ENCODE results near the gene DGUOK.

The DGUOK gene

DNA sequence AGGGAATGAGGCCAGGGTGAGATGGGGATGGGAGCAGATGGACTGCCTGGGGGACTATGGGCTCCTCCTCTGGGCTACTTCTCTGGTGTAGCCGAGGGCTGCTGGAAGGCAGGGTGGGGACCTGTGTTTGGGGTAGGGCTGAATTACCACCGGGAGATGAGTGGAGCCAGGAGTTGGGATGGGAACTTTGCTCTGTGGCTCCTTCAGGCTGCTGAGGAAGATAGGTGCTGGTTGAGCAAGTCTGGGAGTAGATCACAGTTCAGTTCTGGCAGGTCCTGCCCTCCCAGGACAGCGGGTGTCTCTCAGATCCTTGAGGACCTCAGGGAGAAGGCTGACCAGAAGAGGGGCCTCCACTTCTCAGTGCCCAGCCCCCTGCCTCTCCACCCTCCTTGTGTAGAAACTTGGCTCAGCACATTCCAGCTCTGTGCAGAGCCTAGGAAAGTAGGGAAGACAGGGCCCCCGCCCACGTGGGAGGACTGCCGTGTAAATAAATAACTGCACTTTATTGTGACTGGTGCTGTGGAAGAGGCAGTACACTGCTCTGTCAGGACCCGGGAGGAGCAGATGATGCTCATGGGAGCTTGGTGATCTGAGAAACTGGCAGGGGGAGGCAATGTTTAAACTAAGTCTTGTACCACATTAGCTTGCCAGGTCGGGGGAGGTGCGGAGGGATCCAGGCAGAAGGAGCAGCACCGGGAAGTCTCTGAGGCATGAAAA is 73.4 kb downstream of the DGUOK start:
- TF ChIP-seq, protein P1, sequence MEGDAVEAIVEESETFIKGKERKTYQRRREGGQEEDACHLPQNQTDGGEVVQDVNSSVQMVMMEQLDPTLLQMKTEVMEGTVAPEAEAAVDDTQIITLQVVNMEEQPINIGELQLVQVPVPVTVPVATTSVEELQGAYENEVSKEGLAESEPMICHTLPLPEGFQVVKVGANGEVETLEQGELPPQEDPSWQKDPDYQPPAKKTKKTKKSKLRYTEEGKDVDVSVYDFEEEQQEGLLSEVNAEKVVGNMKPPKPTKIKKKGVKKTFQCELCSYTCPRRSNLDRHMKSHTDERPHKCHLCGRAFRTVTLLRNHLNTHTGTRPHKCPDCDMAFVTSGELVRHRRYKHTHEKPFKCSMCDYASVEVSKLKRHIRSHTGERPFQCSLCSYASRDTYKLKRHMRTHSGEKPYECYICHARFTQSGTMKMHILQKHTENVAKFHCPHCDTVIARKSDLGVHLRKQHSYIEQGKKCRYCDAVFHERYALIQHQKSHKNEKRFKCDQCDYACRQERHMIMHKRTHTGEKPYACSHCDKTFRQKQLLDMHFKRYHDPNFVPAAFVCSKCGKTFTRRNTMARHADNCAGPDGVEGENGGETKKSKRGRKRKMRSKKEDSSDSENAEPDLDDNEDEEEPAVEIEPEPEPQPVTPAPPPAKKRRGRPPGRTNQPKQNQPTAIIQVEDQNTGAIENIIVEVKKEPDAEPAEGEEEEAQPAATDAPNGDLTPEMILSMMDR (IDR thresholded peaks at IDR 0.05) = no peak
- Histone ChIP-seq H3K9me3 (no peaks in the 10 kb centered on the region), H3K27ac (no peak overlapping the region), H3K36me3 (peaks cover 17% of the 10 kb centered on the region), H3K27me3 (peaks cover 21% of the 10 kb centered on the region), H3K4me1 (ENCODE audit: control insufficient read depth in 1 of 2, insufficient read depth in 1 of 2, low read depth in 1 of 2, low read length in 1 of 2) (peaks cover 22 to 37% of the 10 kb centered on the region in 2 experiments), H3K4me3 (ENCODE audit: low read depth in 1 of 2, low read length in 1 of 2) (no peak overlapping the region)

DNA sequence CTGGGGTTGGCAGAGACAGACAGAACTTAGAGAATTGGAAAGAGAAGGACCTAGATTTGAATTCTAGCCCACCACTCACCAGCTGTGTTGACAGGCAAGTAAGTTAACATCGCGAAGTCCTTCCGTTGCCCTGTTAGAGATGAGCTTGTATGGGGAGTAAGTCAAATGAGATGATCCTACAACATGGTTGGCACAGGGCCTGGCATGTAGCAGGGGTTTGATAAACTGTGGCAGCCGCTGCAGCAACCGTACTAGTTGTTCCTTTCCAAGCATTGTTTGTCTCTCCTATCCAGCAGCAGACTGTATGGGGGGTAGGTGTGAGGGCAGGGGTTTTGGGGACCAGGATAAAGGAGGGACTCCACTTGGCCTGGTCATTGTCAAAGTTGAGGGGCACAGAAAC is 74.0 kb downstream of the DGUOK start:
- Histone ChIP-seq H3K36me3 (peaks cover 22% of the 10 kb centered on the region), H3K27ac (no peak overlapping the region), H3K9me3 (no peaks in the 10 kb centered on the region), H3K27me3 (peaks cover 21% of the 10 kb centered on the region), H3K4me3 (ENCODE audit: low read depth in 1 of 2, low read length in 1 of 2) (no peak overlapping the region), H3K4me1 (ENCODE audit: control insufficient read depth in 1 of 2, insufficient read depth in 1 of 2, low read depth in 1 of 2, low read length in 1 of 2) (peaks cover 22 to 37% of the 10 kb centered on the region in 2 experiments)
- TF ChIP-seq, protein P1 (IDR thresholded peaks at IDR 0.05) = no peak

DNA sequence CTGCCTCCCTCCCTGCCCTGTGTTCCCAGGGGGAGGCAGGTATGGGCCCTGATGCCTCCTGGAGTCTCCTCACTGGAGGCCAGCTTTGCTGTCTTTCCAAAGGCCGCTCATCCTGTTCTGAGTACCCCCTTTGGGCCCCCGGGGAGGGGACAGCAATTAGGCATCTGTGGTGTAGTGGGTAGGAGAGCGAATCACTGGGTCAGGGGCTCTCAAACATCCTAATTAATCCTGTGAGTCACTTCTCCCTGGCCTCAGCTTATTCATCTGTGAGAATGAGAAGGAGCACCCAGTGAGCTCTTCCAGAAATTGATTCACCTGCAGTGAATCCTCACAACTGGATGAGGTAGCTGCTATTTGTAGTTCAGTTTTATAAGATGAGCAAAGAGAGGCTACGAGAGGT is 74.4 kb downstream of the DGUOK start:
- Histone ChIP-seq H3K4me3 (ENCODE audit: low read depth in 1 of 2, low read length in 1 of 2) (no peak overlapping the region), H3K36me3 (peaks cover 26% of the 10 kb centered on the region), H3K27me3 (peaks cover 21% of the 10 kb centered on the region), H3K27ac (peak overlapping the region; percentile 53), H3K4me1 (ENCODE audit: control insufficient read depth in 1 of 2, insufficient read depth in 1 of 2, low read depth in 1 of 2, low read length in 1 of 2) (peaks cover 17 to 35% of the 10 kb centered on the region in 2 experiments), H3K9me3 (no peaks in the 10 kb centered on the region)
- TF ChIP-seq, protein P1 (IDR thresholded peaks at IDR 0.05) = no peak

DNA sequence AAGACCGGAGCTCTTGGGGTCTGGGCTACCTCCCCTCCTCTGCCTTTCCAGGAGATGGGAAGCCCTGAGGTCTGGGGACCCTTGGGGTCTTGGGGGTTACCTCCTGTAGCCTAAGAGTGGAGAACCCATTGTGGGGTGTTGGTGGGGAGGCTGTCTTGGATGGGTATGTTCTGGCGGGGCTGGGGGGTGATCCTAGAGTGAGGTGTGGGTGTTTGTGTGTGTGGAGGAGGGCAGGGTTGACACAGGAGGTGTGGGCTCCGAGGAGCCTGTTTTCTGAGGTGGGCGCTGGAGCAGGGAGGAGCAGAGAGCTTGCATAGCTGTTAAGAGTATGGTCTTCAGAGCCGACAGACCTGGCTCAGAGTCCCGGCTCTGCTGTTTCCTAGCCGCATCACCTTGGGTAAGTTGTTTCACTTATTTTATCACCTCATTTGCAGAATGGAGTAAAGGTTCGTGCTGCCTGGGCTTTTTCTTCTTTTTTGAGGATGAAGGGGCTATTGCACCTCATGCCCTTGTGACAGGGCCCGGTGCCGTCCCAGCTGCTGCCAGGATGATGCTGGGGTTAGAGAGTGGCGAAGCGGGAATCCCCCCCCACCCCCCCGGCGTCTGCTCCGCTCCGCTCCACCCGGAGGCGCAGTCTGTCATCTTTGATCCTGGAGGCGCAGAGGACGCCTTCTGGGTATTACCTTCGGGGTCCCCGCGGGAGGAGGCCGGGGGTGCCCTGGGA is 75.3 kb downstream of the DGUOK start:
- Histone ChIP-seq H3K4me1 (ENCODE audit: control insufficient read depth in 1 of 2, insufficient read depth in 1 of 2, low read depth in 1 of 2, low read length in 1 of 2) (peaks cover 16 to 35% of the 10 kb centered on the region in 2 experiments), H3K4me3 (ENCODE audit: low read depth in 1 of 2, low read length in 1 of 2) (peak overlapping the region; percentile 57 to 72)
- TF ChIP-seq, protein P1 (IDR thresholded peaks at IDR 0.05) = no peak

DNA sequence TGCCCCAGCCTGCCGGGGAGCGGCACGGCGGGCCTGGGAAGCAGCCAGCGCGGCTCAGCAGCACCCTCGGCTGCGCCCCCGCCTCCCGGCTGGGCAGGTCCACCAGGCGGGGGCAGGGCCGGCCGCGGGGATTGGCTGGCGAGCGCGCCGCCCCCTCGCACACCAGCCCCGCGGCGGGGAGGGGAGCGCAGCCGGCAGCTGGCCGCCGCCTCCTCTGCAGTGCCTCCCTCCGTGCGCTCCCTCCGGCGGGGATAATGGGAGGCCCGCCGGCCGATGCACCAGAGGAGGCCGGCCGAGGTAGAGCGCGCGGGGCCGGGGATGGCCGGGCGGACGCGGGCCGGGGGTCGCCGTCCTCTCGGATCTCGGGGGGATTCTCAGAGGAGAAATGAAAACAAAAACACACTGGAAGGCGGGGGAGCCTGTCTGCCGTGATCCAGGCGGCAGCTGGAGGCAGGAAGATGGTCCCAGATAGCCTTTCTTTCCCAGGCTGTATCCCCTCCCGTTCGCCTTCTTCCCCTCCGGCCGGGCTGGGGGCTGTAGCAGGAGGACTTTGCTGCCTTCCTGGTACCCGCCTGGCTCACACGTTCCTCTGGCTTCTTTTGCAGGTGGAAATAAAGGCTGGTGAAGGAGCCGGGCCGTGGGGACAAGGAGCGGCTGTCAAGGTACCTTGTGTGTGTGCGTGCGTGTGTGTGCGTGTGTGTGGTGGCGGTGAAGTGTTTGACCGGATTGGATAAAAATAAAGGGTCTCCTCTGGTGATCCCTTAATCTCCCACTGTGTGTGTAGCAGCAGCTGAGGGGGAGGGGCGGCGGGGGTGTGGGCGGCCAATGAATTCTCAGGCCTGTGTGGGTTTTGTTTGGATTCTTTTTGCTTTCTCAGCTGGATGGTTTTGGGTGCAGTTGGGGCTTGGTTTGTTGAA is 76.1 kb downstream of the DGUOK start:
- Histone ChIP-seq H3K27me3 (peaks cover 21% of the 10 kb centered on the region), H3K27ac (peak overlapping the region; percentile 53), H3K4me1 (ENCODE audit: control insufficient read depth in 1 of 2, insufficient read depth in 1 of 2, low read depth in 1 of 2, low read length in 1 of 2) (peaks cover 16 to 35% of the 10 kb centered on the region in 2 experiments), H3K9me3 (no peaks in the 10 kb centered on the region), H3K36me3 (peaks cover 29% of the 10 kb centered on the region), H3K4me3 (ENCODE audit: low read depth in 1 of 2, low read length in 1 of 2) (peak overlapping the region; percentile 57 to 72)
- TF ChIP-seq, protein P1 (IDR thresholded peaks at IDR 0.05) = peak; percentile 36

More for the DNA sequence above, 75.3 kb downstream of the DGUOK start:
- no peaks in the 10 kb centered on the region for H3K9me3 ChIP-seq
- H3K36me3 ChIP-seq = peaks cover 29% of the 10 kb centered on the region
- peak overlapping the region; percentile 53 for H3K27ac ChIP-seq
- peaks cover 21% of the 10 kb centered on the region for H3K27me3 ChIP-seq
